Uterus (tissue), 2 donors: Measurements from ENCODE around the gene HIVEP2.

Experiments used
- POLR2A ChIP-seq, 2 donors: fragments of 450-650 bp; IDR thresholded peaks; one replicate each; pipeline ENCODE4 v1.6.1; 2016; ENCODE audit warnings: antibody characterized with exemption in 2 of 2, mild to moderate bottlenecking in 1 of 2, moderate library complexity in 1 of 2
- TF ChIP-seq, protein P1 (sequence below), 4 experiments: fragments of 200-600 bp in 2 of 4; fragments of 450-650 bp in 2 of 4; sonication (generic) in 2 of 4; IDR thresholded peaks; one replicate each; pipeline ENCODE4 v1.5.1; 2016 to 2019; ENCODE audit warnings: antibody characterized with exemption in 4 of 4, mild to moderate bottlenecking in 2 of 4, moderate library complexity in 1 of 4

DNA sequence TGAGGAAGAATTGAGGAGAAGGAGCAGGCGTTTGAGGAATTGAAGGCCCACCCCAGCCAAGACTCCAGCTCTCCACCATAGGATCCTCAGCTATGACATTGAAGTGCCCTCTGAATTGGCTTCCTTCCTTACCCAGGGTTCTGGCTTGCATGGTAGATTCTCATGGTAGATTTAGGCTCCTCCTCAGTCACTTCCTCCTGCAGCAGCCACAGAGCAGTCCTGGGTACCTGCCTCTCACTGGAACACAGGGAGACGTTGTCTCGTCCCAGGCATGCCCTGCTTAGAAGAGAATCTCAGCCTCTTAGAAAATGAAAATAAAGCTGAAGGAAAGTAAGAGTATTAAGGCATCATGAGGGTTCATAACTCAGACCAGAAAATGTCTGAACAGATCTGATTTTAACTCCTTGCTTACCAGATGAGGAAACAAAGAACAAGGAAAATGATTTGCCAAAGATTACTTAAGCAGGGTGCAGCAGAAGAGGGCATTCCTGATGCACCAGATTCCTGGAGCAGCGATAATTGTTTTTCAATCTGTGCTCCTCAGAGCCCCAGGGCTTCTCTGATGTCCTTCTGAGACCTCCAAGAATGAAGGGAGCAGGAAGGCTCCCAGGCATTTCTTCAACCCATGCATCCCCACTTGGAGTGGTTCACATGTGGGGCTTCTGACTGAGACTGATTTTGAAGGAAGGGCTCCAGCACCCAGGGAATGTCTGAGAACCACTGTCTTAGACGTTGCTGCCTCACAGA is 219.8 kb downstream of the HIVEP2 start:
- TF ChIP-seq, protein P1, sequence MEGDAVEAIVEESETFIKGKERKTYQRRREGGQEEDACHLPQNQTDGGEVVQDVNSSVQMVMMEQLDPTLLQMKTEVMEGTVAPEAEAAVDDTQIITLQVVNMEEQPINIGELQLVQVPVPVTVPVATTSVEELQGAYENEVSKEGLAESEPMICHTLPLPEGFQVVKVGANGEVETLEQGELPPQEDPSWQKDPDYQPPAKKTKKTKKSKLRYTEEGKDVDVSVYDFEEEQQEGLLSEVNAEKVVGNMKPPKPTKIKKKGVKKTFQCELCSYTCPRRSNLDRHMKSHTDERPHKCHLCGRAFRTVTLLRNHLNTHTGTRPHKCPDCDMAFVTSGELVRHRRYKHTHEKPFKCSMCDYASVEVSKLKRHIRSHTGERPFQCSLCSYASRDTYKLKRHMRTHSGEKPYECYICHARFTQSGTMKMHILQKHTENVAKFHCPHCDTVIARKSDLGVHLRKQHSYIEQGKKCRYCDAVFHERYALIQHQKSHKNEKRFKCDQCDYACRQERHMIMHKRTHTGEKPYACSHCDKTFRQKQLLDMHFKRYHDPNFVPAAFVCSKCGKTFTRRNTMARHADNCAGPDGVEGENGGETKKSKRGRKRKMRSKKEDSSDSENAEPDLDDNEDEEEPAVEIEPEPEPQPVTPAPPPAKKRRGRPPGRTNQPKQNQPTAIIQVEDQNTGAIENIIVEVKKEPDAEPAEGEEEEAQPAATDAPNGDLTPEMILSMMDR (IDR thresholded peaks at IDR 0.05) = no peak
- TF ChIP-seq POLR2A (IDR thresholded peaks at IDR 0.05) = no peak
